Adrenal gland (tissue), 12 donors: ENCODE results near the gene HIVEP3. TPM values are rescaled to one million over a fixed set of nuclear protein-coding genes. Genes with fewer than 3 reads are reported as not detected.

ENCODE experiments used
- DNase-seq, 7 donors: peaks; one replicate each; pipeline ENCODE4 v3.0.0-alpha.2; 2019 to 2020
- H3K27ac ChIP-seq, 5 donors: fragments of 200-600 bp; sonication (generic) in 4 of 5; 1 replicate in 3 of 5; 2 replicates in 2 of 5; pipeline versions ENCODE4 v1.5.1 to v1.8.0; 2016 to 2020; ENCODE audit warnings: mild to moderate bottlenecking in 1 of 5
- H3K27me3 ChIP-seq: fragments of 200-600 bp; 2 replicates; pipeline ENCODE4 v1.8.0; 2021
- H3K36me3 ChIP-seq, 2 donors: fragments of 200-600 bp; replicated peaks in 1 of 2; 1 replicate in 1 of 2; 2 replicates in 1 of 2; pipeline versions ENCODE4 v1.5.1 to v1.8.0; 2018 to 2022
- H3K4me1 ChIP-seq, 2 donors: fragments of 200-600 bp; replicated peaks in 1 of 2; 1 replicate in 1 of 2; 2 replicates in 1 of 2; pipeline versions ENCODE4 v1.5.1 to v1.8.0; 2018 to 2021
- H3K4me3 ChIP-seq, 4 donors: fragments of 200-600 bp; sonication (generic) in 3 of 4; one replicate each; pipeline ENCODE4 v1.5.1; 2016 to 2018
- H3K9me3 ChIP-seq, 3 donors: fragments of 200-600 bp; sonication (generic) in 1 of 3; replicated peaks in 1 of 3; 1 replicate in 2 of 3; 2 replicates in 1 of 3; pipeline versions ENCODE4 v1.5.1 to v1.8.0; 2016 to 2021
- CTCF ChIP-seq, 6 experiments: fragments of 450-650 bp in 4 of 6; fragments of 200-600 bp in 2 of 6; sonication (generic) in 1 of 6; IDR thresholded peaks; 1 replicate in 5 of 6; 2 replicates in 1 of 6; pipeline versions ENCODE4 v1.5.1 to v1.8.0; 2016 to 2021; ENCODE audit warnings: antibody characterized with exemption in 6 of 6, mild to moderate bottlenecking in 2 of 6, moderate library complexity in 1 of 6
- POLR2A ChIP-seq, 2 donors: fragments of 450-650 bp; IDR thresholded peaks; one replicate each; pipeline ENCODE4 v1.6.1; 2017; ENCODE audit warnings: antibody characterized with exemption in 2 of 2, mild to moderate bottlenecking in 2 of 2, moderate library complexity in 1 of 2
- WGBS, 4 donors: extraction: QIAGEN DNeasy Blood & Tissue Kit in 2 of 4; methylation state at CpG; one replicate each; pipeline versions ENCODE4 v1.1.5 to v1.1.7; 2013 to 2017; 5-methylcytosine and 5-hydroxymethylcytosine counted together
- intact Hi-C, 2 donors: fragments of 100-400 bp; cut with DNase I; formaldehyde crosslinking; loops; one replicate each; pipeline versions ENCODE4 v1.14.1 to v1.15.0; 2022 to 2023
- polyA plus RNA-seq, 3 donors: library from polyadenylated mRNA; stranded (reverse); fragments of 200-250 nt in 2 of 3; fragments of 350-450 nt in 1 of 3; fragmentation: Illumina TruSeq in 1 of 3; extraction: RNeasy Lipid Tissue Mini Kit (QIAGEN cat#74804) in 1 of 3; gene quantifications; one replicate each; pipeline ENCODE4 v1.2.3, GENCODE V29; 2013 to 2014
- total RNA-seq, 9 donors: library from RNA; depleted of rRNA in 4 of 9; stranded (reverse); fragments of >200 nt in 4 of 9; fragments of 120-200 nt in 1 of 9; fragmentation: NEBNext Ultra II Directional in 1 of 9; extraction: Animal tissue kit (Norgen Biotek cat#: 25700) in 1 of 9; gene quantifications; one replicate each; pipeline versions ENCODE4 v1.1.0 to v1.2.4, GENCODE V29; 2013 to 2023
- donor health status: healthy with polysubstance abuse.
- donor health status: Bipolar disorder and iron deficiency.
- donor health status: DM: yes; HTN: yes; CAD: no.
- donor health status: DM: no; HTN: no; CAD: no.
- donor health status: DM: no; HTN: no; CAD: no.
- donor health status: DM: yes; HTN: yes; CAD: no.

The HIVEP3 gene
- total and polyA plus RNA-seq, 12 donors: 3.2 to 7.7 (median 7.0) TPM

- peaks cover 0 to 16% of the 10 kb centered on the region in 2 donors for H3K4me1 ChIP-seq
- TF ChIP-seq POLR2A (IDR thresholded peaks at IDR 0.05) (no peak), CTCF (IDR thresholded peaks at IDR 0.05) (no peak)
- no peak overlapping the region for H3K27ac ChIP-seq
- no peak overlapping the region for H3K4me3 ChIP-seq
- 51 to 58% (median 52%) methylated on average over 6 of the region's 6 CpGs for WGBS, 4 donors
- no peaks in the 10 kb centered on the region for H3K27me3 ChIP-seq
- no peaks in the 10 kb centered on the region for H3K36me3 ChIP-seq
- H3K9me3 ChIP-seq: no peaks in the 10 kb centered on the region
- peak in 2 of 7 donors; percentile 10 to 31 for DNase-seq
- intact Hi-C loops: no loop called here
These were observed 205.0 kb downstream of the HIVEP3 start for GRCh38 chr1:41713557-41714327.

GRCh38 chr1:41713141-41713540 is 205.6 kb downstream of the HIVEP3 start:
- Histone ChIP-seq H3K4me3 (no peak overlapping the region), H3K27ac (no peak overlapping the region), H3K9me3 (no peaks in the 10 kb centered on the region), H3K4me1 (peaks cover 0 to 16% of the 10 kb centered on the region in 2 donors), H3K36me3 (no peaks in the 10 kb centered on the region), H3K27me3 (no peaks in the 10 kb centered on the region)
- intact Hi-C loops: no loop called here
- WGBS, 4 donors: 71 to 85% (median 79%) methylated on average over 5 of the region's 5 CpGs
- TF ChIP-seq POLR2A (IDR thresholded peaks at IDR 0.05) (no peak), CTCF (IDR thresholded peaks at IDR 0.05) (no peak)
- no peak for DNase-seq

GRCh38 chr1:41712695-41713094 is 206.0 kb downstream of the HIVEP3 start:
- H3K27ac ChIP-seq: no peak overlapping the region
- no peaks in the 10 kb centered on the region for H3K36me3 ChIP-seq
- no peak overlapping the region for H3K4me3 ChIP-seq
- TF ChIP-seq POLR2A (IDR thresholded peaks at IDR 0.05) (no peak), CTCF (IDR thresholded peaks at IDR 0.05) (no peak)
- peaks cover 0 to 16% of the 10 kb centered on the region in 2 donors for H3K4me1 ChIP-seq
- intact Hi-C loops: no loop called here
- no peaks in the 10 kb centered on the region for H3K9me3 ChIP-seq
- peak in 5 of 7 donors; percentile 31 to 67 (median 41) for DNase-seq
- no peaks in the 10 kb centered on the region for H3K27me3 ChIP-seq
- WGBS, 4 donors: 36 to 72% (median 43%) methylated on average over 2 to 5 of the region's 5 CpGs

GRCh38 chr1:41712081-41712480 is 206.6 kb downstream of the HIVEP3 start:
- Histone ChIP-seq H3K27ac (no peak overlapping the region), H3K4me3 (no peak overlapping the region), H3K27me3 (no peaks in the 10 kb centered on the region), H3K4me1 (peaks cover 0 to 16% of the 10 kb centered on the region in 2 donors), H3K36me3 (no peaks in the 10 kb centered on the region), H3K9me3 (no peaks in the 10 kb centered on the region)
- no peak for TF ChIP-seq CTCF (IDR thresholded peaks at IDR 0.05)
- no peak for TF ChIP-seq POLR2A (IDR thresholded peaks at IDR 0.05)
- DNase-seq: no peak
- WGBS, 4 donors: 88 to 98% (median 92%) methylated on average over 10 to 12 of the region's 12 CpGs
- intact Hi-C loops: no loop called here
